ENCODE measurements around the gene WFS1. TPM values are rescaled to one million over a fixed set of nuclear protein-coding genes. Genes with fewer than 3 reads are reported as not detected.

WFS1 gene
- total and polyA plus RNA-seq, 9 of the 15 experiments (the other 6 are each of a cell fraction or from before 2014, with no cell fraction given): 0.01 to 0.29 (median 0.03) TPM; not detected in 5

DNA sequence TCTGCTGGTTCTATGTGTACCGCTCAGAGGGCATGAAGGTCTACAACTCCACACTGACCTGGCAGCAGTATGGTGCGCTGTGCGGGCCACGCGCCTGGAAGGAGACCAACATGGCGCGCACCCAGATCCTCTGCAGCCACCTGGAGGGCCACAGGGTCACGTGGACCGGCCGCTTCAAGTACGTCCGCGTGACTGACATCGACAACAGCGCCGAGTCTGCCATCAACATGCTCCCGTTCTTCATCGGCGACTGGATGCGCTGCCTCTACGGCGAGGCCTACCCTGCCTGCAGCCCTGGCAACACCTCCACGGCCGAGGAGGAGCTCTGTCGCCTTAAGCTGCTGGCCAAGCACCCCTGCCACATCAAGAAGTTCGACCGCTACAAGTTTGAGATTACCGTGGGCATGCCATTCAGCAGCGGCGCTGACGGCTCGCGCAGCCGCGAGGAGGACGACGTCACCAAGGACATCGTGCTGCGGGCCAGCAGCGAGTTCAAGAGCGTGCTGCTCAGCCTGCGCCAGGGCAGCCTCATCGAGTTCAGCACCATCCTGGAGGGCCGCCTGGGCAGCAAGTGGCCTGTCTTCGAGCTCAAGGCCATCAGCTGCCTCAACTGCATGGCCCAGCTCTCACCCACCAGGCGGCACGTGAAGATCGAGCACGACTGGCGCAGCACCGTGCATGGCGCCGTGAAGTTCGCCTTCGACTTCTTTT is 32.2 kb downstream of the WFS1 start (continued):
- TF ChIP-seq, protein P1, sequence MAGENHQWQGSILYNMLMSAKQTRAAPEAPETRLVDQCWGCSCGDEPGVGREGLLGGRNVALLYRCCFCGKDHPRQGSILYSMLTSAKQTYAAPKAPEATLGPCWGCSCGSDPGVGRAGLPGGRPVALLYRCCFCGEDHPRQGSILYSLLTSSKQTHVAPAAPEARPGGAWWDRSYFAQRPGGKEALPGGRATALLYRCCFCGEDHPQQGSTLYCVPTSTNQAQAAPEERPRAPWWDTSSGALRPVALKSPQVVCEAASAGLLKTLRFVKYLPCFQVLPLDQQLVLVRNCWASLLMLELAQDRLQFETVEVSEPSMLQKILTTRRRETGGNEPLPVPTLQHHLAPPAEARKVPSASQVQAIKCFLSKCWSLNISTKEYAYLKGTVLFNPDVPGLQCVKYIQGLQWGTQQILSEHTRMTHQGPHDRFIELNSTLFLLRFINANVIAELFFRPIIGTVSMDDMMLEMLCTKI (IDR thresholded peaks at IDR 0.05; ENCODE audit: partially characterized antibody): no peak
- TF ChIP-seq U2AF1 (optimal IDR thresholded peaks at IDR 0.05; ENCODE audit: low read depth, low read length): no peak
- TF ChIP-seq CBX8 (IDR thresholded peaks at IDR 0.05; ENCODE audit: borderline replicate concordance, extremely low read depth, low read depth, low read length, poor library complexity, severe bottlenecking): no peak
- TF ChIP-seq HNRNPUL1 (IDR thresholded peaks at IDR 0.05; ENCODE audit: low read length): no peak
- TF ChIP-seq, protein P2, sequence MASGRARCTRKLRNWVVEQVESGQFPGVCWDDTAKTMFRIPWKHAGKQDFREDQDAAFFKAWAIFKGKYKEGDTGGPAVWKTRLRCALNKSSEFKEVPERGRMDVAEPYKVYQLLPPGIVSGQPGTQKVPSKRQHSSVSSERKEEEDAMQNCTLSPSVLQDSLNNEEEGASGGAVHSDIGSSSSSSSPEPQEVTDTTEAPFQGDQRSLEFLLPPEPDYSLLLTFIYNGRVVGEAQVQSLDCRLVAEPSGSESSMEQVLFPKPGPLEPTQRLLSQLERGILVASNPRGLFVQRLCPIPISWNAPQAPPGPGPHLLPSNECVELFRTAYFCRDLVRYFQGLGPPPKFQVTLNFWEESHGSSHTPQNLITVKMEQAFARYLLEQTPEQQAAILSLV (tag; IDR thresholded peaks at IDR 0.05): no peak

DNA sequence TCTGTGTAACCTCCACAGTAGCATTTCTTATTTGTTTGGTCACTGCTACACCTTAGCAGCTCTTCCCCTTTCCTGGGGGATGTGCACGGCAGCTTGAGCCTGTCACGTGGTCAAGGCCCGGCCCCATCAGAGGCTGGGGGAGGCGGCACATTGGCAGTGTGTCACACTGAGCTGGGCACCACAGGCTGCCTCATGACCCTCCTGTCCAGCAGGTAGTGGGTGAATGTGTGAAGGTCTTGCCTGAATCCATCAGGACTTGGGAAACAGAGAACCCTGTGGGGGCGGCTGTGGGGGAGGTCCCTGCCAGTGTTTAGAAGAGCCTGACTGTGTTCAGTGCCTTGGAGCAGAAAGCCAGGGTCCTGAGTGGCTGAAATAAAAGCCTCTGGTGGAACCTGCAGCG is 33.2 kb downstream of the WFS1 start:
- Histone ChIP-seq H3K4me1 (replicated peaks in 1 of 2; ENCODE audit: control insufficient read depth in 2 of 2, insufficient read depth in 2 of 2, low read length in 2 of 2) (peaks cover 0 to 8% of the 10 kb centered on the region in 2 experiments; a peak in 1 of 5 replicates), H3K27ac (ENCODE audit: extremely low read depth, low read depth, low read length) (no peak overlapping the region), H3K27me3 (ENCODE audit: control insufficient read depth in 2 of 2, insufficient read depth in 2 of 2, low read length in 2 of 2) (peaks cover 5 to 83% of the 10 kb centered on the region in 2 experiments; a peak in 4 of 5 replicates), H3K79me2 (ENCODE audit: control insufficient read depth, insufficient read depth, low read length) (no peaks in the 10 kb centered on the region), H3K4me2 (ENCODE audit: insufficient read depth, low read length) (no peak overlapping the region), H3K36me3 (ENCODE audit: control insufficient read depth, insufficient read depth, low read length) (no peaks in the 10 kb centered on the region), H2AFZ (ENCODE audit: low read depth, low read length) (no peak overlapping the region), H3K4me3 (no peak overlapping the region), H3K9ac (ENCODE audit: insufficient read depth in 1 of 2, low read depth in 2 of 2, low read length in 2 of 2) (no peak overlapping the region), H4K20me1 (replicated peaks; ENCODE audit: control insufficient read depth, insufficient read depth, low read length) (peaks cover 14% of the 10 kb centered on the region), H3K9me3 (replicated peaks; ENCODE audit: control insufficient read depth, insufficient read depth, low read depth, low read length) (no peaks in the 10 kb centered on the region), H3K9me1 (ENCODE audit: control insufficient read depth, insufficient read depth, low read length) (peaks cover 6% of the 10 kb centered on the region)
- 2% methylated on average over 5 of the region's 6 CpGs for WGBS (ENCODE audit: insufficient coverage, low coverage, missing lambda C conversion rate)
- DNase-seq (ENCODE audit: extremely low read depth in 1 of 4, low spot score in 3 of 4) (no peak), ATAC-seq (no peak), FAIRE-seq (no peak)
- CTCF ChIA-PET (ENCODE audit: low intra/inter-chr PET ratio): no interaction called here
- no TSS peak for BruUV-seq (replicated peaks)
- TF ChIP-seq, protein P3, sequence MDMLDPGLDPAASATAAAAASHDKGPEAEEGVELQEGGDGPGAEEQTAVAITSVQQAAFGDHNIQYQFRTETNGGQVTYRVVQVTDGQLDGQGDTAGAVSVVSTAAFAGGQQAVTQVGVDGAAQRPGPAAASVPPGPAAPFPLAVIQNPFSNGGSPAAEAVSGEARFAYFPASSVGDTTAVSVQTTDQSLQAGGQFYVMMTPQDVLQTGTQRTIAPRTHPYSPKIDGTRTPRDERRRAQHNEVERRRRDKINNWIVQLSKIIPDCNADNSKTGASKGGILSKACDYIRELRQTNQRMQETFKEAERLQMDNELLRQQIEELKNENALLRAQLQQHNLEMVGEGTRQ (CRISPR knock-in tag; IDR thresholded peaks at IDR 0.05): peak; percentile 39
- TF ChIP-seq BMI1 (IDR thresholded peaks at IDR 0.05; ENCODE audit: low read length) (no peak), ZNF644 (tag; IDR thresholded peaks at IDR 0.05; ENCODE audit: low read depth) (no peak), TAF15 (IDR thresholded peaks at IDR 0.05; ENCODE audit: low read depth, low read length) (no peak), GTF2E2 (tag; IDR thresholded peaks at IDR 0.05) (no peak)
- in situ Hi-C loops (cut with MboI) (no loop called here), intact Hi-C loops (cut with micrococcal nuclease) (no loop called here)
- POLR2A ChIA-PET: no interaction called here

Measured in K562 (cell line).